Activated CD4-positive, alpha-beta T cell treated with anti-CD3 and anti-CD28 coated beads, Interleukin-2, amount 50 U/mL, for 48 hours (primary cell): ENCODE data around the gene ATP6V0B.

Experiments
- DNase-seq, 2 experiments: peaks; one replicate each; pipeline ENCODE4 v3.0.0-alpha.2; 2020

ATP6V0B gene

GRCh38 chr1:44008259-44008658 lies 33.5 kb downstream of the ATP6V0B start:
- DNase-seq, result no peak

DNA sequence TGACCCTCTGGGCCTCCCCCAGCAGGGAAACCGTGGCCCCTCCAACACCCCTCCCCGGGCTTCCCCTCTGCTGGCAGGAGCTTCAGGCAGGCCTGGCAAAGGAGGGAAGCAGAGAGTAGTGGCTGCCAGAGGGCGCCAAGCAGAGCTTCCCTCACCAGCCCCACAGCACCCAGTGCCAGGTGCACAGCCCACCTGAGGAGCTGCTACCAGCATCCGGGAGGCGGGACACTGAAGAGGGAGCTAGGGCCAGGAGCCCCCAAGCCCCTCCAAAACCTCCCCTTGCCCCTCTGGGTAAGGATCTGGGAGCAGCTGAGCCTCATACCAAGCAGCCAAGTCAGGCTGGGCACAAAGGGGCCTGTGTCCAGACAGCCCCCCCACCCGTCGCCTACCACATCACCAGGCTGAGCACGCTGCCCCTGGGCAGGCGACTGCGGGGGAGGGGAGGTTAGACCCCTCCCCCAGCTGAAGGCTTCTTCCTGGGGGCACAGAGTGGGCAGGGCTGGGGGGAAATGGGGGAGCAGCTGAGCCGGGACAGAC lies 36.2 kb downstream of the ATP6V0B start:
- DNase-seq, result no peak

DNA sequence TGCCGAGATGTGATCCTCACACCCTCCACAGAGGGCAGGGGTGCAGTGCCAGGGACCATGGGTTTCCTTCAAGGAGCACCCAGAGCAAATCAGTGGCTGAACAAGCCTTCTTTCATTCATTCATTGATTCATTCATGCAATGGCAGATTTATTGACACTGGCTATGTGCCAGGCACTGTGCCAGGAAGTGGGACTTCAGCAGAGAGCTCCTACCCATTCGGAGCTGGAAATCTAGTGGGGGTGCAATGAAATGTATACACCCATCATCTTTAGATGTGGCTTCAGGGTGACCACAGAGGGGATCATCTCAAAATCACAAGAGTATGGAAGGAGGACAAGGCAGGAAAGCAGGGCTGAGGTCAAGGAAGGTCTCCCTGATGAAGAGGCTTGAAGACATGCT lies 37.6 kb downstream of the ATP6V0B start:
- no peak for DNase-seq

GRCh38 chr1:44012941-44013609 lies 38.3 kb downstream of the ATP6V0B start:
- no peak for DNase-seq

DNA sequence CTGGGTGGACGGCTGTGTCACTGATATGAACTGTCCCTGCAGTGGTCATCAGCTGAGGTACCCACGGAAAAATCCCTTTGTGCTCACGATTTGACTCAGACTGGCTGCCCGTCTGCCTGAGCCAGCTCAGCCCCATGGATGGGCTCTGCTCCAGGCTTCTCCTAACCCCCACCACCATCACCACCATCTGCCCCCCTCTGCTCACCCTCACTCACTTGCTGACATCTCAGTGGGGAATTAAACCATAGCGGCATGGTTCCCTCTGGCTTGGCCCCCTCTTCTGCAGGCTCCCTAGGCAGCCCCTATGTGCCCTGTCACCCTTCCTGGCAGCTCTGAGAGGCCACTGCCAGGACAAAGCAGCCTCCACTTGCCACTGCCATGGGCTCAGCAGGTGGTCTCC lies 39.2 kb downstream of the ATP6V0B start:
- no peak for DNase-seq

- DNase-seq, result no peak
Measured at GRCh38 chr1:44014365-44015104, 39.8 kb downstream of the ATP6V0B start.

- DNase-seq, result no peak
Measured at GRCh38 chr1:44015206-44015605, 40.4 kb downstream of the ATP6V0B start.

- no peak for DNase-seq
Measured at GRCh38 chr1:44016041-44016889, 41.5 kb downstream of the ATP6V0B start.

DNA sequence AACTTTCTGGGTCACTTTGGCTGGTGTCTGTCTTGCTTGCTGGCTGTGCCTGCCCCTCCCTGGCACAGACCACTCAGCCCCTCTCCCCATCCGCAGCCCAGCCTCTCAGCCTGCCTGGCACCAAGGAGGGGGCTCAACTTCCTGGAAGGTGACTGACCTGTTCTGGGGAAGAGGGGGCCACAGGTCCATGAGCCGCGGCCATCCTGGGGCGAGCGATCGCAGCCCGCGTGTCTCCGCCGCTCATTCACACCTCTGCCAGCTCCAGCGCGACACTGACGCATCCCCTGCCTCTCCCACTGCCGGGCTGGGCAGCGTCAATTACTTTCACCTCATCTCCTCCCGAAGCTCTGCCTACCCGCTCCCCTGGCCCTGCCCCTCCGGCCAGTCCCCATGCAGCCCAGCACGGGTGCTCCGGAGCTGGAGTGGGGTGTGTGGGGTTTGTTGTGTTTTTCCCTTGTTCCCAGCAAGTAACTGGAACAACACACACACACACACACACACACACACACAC lies 42.2 kb downstream of the ATP6V0B start:
- DNase-seq, result no peak

DNA sequence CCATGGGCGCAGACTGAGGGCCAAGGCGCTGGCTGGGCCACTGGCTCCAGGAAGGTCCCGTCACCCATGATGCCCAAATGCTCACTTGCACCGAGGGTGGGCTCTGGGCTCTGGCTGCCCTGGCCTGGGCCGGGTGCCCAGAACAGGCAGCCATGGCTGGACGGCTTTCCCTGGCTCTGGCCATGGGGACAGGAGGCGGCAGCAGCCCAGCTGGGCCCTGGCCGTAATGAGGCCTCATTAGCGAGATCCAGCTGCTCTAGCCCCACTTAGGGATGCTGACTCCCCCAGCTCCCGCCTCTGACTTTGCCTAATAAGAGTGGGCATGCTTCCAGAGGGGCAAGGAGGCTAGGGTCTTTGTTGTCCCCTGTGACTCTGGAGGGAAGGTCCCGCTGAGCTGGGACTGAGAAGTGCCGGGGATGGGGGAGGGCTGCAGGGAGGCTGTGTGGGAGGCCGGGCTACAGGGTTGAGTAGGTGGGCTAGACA lies 44.7 kb downstream of the ATP6V0B start:
- DNase-seq, result no peak

DNA sequence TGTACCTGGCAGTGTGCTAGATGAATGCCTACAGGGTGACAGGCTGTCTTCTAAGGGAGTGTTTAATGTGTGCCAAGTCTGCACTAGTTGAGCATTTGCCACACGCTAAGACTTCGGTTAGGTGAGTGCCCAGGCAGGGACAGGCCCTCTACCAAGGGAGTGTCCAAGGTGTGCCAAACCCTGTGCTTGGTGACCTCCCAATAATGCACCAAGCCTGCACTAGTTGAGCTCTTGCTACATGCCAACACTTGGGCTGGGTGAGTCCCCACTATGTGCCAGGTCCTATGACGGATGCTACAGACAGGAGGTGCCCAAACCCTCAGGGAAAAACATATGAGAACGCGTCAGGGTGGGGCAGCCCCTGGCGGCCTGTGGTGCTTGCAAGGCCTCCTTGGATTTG lies 45.7 kb downstream of the ATP6V0B start:
- DNase-seq, result no peak

DNA sequence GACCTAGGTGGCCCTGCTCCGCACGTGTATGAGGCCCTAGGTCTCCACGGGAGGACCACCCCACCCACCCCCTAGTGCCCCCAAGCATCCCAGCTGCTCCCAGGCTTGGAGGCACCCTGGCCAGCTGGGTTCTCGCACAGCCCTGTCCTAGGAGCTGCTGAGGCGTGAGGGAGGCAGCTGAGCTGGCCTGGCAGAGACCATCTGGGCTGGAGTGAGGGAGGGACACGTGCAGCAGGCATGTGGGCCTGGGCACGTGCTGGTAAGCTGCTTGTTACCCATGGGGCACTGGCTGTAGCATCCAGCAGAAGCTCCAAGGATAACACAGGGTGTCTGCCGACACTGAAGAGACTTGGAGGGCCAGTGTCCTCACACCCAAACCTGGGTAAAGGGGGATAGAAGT lies 46.4 kb downstream of the ATP6V0B start:
- no peak for DNase-seq

DNA sequence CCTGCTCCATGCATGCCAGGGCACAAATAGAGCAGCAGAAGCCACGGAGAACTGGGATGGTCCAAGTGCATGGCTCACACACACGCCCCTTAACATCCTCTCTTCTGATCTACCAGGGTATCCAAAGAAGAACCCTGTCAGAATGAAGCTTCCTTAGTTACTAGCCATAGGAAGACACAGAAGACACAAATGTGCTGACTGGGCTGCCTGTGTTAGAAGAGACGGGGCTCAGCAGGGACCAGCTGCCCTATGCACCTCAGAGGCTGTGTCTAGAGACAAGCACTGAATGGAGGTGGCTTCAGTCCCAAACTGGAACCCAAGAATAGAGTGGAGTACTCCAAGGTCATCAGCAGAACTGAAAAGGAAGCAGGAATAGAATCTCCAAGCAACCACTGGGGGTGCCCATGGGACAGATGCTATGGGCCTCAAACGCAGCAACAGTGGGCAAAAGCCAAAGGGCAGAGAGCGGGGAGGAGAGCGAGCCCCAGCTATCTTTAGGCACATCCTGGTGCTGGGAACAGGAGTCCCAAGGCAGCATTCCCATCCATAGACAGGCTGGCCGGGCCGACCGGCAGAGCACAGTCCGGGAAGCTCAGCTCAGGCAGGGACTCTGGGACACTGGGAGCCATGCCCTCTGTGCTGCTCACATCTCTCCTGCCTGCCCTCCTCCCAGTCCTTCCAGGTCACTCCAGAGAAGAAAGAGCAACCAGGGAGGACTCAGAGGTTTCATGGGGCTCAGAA lies 47.0 kb downstream of the ATP6V0B start:
- no peak for DNase-seq

- no peak for DNase-seq
Measured at GRCh38 chr1:44024031-44024902, 49.5 kb downstream of the ATP6V0B start.

- no peak for DNase-seq
Measured at GRCh38 chr1:44024903-44025525, 50.3 kb downstream of the ATP6V0B start.

DNA sequence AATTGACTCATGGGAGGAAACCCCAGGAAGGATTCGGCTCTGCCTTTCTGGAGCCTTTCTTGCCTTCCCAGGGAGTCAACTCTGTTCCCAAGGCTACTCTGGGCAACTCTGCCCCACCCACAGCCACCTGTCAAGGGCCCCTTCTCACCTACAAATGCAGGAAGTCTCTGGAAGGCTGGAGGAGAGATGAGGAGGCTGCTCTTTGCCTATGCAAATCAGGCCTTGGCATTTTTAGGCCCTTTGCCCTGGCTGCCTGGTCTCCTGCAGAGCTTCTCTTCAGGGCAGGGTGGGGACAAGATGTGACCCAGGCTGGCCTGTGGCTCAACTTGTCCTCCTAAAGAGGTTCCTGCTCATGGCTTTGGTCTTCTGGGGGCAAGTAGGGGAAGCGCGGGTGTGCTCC lies 51.1 kb downstream of the ATP6V0B start:
- DNase-seq, result no peak

DNA sequence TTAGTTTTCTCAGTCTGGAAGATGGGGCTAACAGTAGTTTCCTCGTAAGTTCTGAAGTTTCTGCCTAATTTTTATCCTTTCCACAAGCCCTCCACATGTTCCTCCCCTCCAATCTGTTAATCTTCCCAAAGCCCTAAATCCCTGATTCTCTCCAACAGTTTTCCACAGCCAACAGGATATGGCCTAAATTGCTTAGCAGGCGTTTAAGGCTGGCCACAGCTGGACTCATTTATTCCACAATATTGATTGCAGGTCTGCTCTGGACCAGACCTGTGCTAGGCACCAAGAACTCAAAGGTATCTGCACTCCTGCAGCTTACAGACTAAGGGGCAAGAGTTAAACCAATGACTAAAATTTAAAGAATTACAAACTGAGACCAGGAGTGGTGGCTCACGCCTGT lies 52.6 kb downstream of the ATP6V0B start:
- no peak for DNase-seq
